Endothelial cell of umbilical vein (primary cell): Measurements from ENCODE around the gene C1orf94. TPM values are rescaled to one million over a fixed set of nuclear protein-coding genes. Genes with fewer than 3 reads are reported as not detected.

Experiments
- Bru-seq: library from RNA; stranded (reverse); fragments of 400-500 nt; gene quantifications from one replicate; lab custom pipeline; 2021; lab: Mats Ljungman, UMichigan
- BruChase-seq, 2 experiments: library from RNA; stranded (reverse); fragments of 400-500 nt; gene quantifications; one replicate each; lab custom pipeline; 2021; lab: Mats Ljungman, UMichigan
- BruUV-seq: library from RNA; stranded (reverse); fragments of 400-500 nt; replicated peaks from 2 replicates; lab custom pipeline; 2021; lab: Mats Ljungman, UMichigan
- CTCF ChIA-PET: fragments of 300-600, 350-600 bp; sonication (Branson Sonifier 250); formaldehyde crosslinking; loops from one replicate; lab custom pipeline; 2021; ENCODE audit warnings: antibody characterized with exemption, inconsistent platforms; lab: Charles Lee
- POLR2A ChIA-PET: fragments of 300-600, 350-600 bp; sonication (Branson Sonifier 250); formaldehyde crosslinking; loops from one replicate; lab custom pipeline; 2021; ENCODE audit warnings: antibody characterized with exemption, inconsistent platforms; lab: Charles Lee
- DNase-seq: peaks from one replicate; pipeline ENCODE4 v3.0.0-alpha.2; 2011; ENCODE audit warnings: low read depth, low spot score
- FAIRE-seq: peaks from 2 replicates; lab custom pipeline; 2011; peaks lifted over from hg19 to GRCh38; lab: Jason Lieb, UNC
- H2AFZ ChIP-seq: 2 replicates; pipeline ENCODE4 v1.6.0; 2012; ENCODE audit warnings: low read depth, low read length, control low read depth, inconsistent platforms
- H3K27ac ChIP-seq: 2 replicates; pipeline ENCODE4 v1.5.1; 2011; ENCODE audit warnings: low read depth, mild to moderate bottlenecking, control low read depth, low read length, moderate library complexity; ENCODE audit not compliant: insufficient read depth
- H3K27me3 ChIP-seq, 2 experiments: 2 replicates each; pipeline versions ENCODE4 v1.6.0 to v1.6.1; 2011; ENCODE audit warnings: low read length in 2 of 2, mixed read lengths in 1 of 2; ENCODE audit not compliant: control insufficient read depth in 2 of 2, insufficient read depth in 2 of 2
- H3K36me3 ChIP-seq, 2 experiments: 2 replicates in 1 of 2; 3 replicates in 1 of 2; pipeline ENCODE4 v1.5.1; 2011; ENCODE audit warnings: low read length in 2 of 2, mild to moderate bottlenecking in 1 of 2, moderate library complexity in 1 of 2; ENCODE audit not compliant: control insufficient read depth in 2 of 2, insufficient read depth in 2 of 2; ENCODE audit errors: extremely low read depth in 1 of 2
- H3K4me1 ChIP-seq: 3 replicates; pipeline ENCODE4 v1.5.1; 2011; ENCODE audit warnings: mild to moderate bottlenecking, low read length; ENCODE audit not compliant: control insufficient read depth, insufficient read depth; ENCODE audit errors: extremely low read depth
- H3K4me2 ChIP-seq: 2 replicates; pipeline ENCODE4 v1.6.1; 2011; ENCODE audit warnings: low read length, control low read depth, mixed read lengths; ENCODE audit not compliant: insufficient read depth
- H3K4me3 ChIP-seq, 3 experiments: fragments of 200-600 bp in 1 of 3; sonication (generic), shearing (Covaris generic) in 1 of 3; replicated peaks in 1 of 3; 2 replicates each; pipeline ENCODE4 v1.5.1; 2011 to 2016; ENCODE audit warnings: control low read depth in 3 of 3, low read length in 3 of 3, mild to moderate bottlenecking in 2 of 3, inconsistent platforms in 1 of 3, low read depth in 1 of 3, moderate library complexity in 1 of 3; ENCODE audit not compliant: insufficient read depth in 1 of 3
- H3K79me2 ChIP-seq: 2 replicates; pipeline ENCODE4 v1.6.0; 2012; ENCODE audit warnings: low read length, inconsistent platforms; ENCODE audit not compliant: control insufficient read depth, insufficient read depth
- H3K9ac ChIP-seq: replicated peaks from 2 replicates; pipeline ENCODE3; 2011; ENCODE audit warnings: low read length, control low read depth; ENCODE audit not compliant: insufficient read depth; ENCODE audit errors: extremely low read depth
- H3K9me1 ChIP-seq: replicated peaks from 3 replicates; pipeline ENCODE4 v1.6.0; 2011; ENCODE audit warnings: mild to moderate bottlenecking, low read length; ENCODE audit not compliant: control insufficient read depth, insufficient read depth; ENCODE audit errors: extremely low read depth
- H3K9me3 ChIP-seq: replicated peaks from 2 replicates; pipeline ENCODE4 v1.5.1; 2012; ENCODE audit warnings: low read length, inconsistent platforms; ENCODE audit not compliant: control insufficient read depth, insufficient read depth
- H4K20me1 ChIP-seq: replicated peaks from 2 replicates; pipeline ENCODE3; 2011; ENCODE audit warnings: mild to moderate bottlenecking, low read length; ENCODE audit not compliant: control insufficient read depth, insufficient read depth; ENCODE audit errors: extremely low read depth
- FOS ChIP-seq: IDR thresholded peaks from 2 replicates; pipeline ENCODE4 v1.6.1; 2011; ENCODE audit warnings: mild to moderate bottlenecking, low read length, moderate library complexity, borderline replicate concordance; ENCODE audit not compliant: insufficient read depth
- GATA2 ChIP-seq: IDR thresholded peaks from 2 replicates; pipeline ENCODE4 v1.7.0; 2011; ENCODE audit warnings: low read depth, mild to moderate bottlenecking, moderate library complexity, mixed read lengths, low read length; ENCODE audit not compliant: insufficient read length, insufficient read depth
- MYC ChIP-seq: IDR thresholded peaks from one replicate; pipeline ENCODE4 v1.6.1; 2011; ENCODE audit warnings: mild to moderate bottlenecking, low read depth, low read length
- POLR2AphosphoS5 ChIP-seq: IDR thresholded peaks from 2 replicates; pipeline ENCODE4 v1.6.1; 2012; ENCODE audit warnings: low read depth, mild to moderate bottlenecking, control low read depth, low read length, moderate library complexity; ENCODE audit not compliant: insufficient read depth
- dilution Hi-C: fragments of 300-500 bp; cut with MboI; formaldehyde crosslinking; loops from one replicate; pipeline ENCODE4 v1.15.0; 2019; ENCODE audit warnings: low sequenced_read_pairs; ENCODE audit not compliant: extremely low pct_ligation_motif_present
- intact Hi-C: fragments of 100-400 bp; cut with micrococcal nuclease; formaldehyde crosslinking; loops from one replicate; pipeline ENCODE4 v1.10.0; 2022
- long read RNA-seq: library from polyadenylated mRNA; stranded (forward); transcript quantifications from one replicate; pipeline ENCODE4 v2.0.0, GENCODE V29; 2021
- polyA minus RNA-seq, 3 experiments: library from RNA; depleted of rRNA, polyadenylated mRNA; stranded (reverse); fragments of >200 nt; gene quantifications; 1 replicate in 1 of 3; 2 replicates in 2 of 3; pipeline ENCODE4 v1.2.3, GENCODE V29; 2011
- polyA plus RNA-seq, 4 experiments: library from polyadenylated mRNA; depleted of rRNA in 3 of 4; stranded (reverse) in 3 of 4; unstranded in 1 of 4; fragments of >200 nt; gene quantifications; 2 replicates each; pipeline versions ENCODE4 v1.2.1 to v1.2.3, GENCODE V29; 2011 to 2012; ENCODE audit warnings: missing spikeins in 1 of 4
- total RNA-seq: library from RNA; stranded (reverse); gene quantifications from 2 replicates; pipeline ENCODE4 v1.2.3, GENCODE V29; 2021

Gene C1orf94, protein sequence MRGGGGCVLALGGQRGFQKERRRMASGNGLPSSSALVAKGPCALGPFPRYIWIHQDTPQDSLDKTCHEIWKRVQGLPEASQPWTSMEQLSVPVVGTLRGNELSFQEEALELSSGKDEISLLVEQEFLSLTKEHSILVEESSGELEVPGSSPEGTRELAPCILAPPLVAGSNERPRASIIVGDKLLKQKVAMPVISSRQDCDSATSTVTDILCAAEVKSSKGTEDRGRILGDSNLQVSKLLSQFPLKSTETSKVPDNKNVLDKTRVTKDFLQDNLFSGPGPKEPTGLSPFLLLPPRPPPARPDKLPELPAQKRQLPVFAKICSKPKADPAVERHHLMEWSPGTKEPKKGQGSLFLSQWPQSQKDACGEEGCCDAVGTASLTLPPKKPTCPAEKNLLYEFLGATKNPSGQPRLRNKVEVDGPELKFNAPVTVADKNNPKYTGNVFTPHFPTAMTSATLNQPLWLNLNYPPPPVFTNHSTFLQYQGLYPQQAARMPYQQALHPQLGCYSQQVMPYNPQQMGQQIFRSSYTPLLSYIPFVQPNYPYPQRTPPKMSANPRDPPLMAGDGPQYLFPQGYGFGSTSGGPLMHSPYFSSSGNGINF
- total RNA-seq, result not detected in 2 replicates
- not detected in 2 replicates for polyA plus RNA-seq
- not detected in 2 replicates for polyA plus RNA-seq (2011; cell fraction: cytosol; rRNA removed)
- not detected in 2 replicates for polyA plus RNA-seq (2011; cell fraction: nucleus; rRNA removed)
- not detected in 2 replicates for polyA plus RNA-seq (2012)
- polyA minus RNA-seq, result not detected in 2 replicates
- not detected for polyA minus RNA-seq (2011; cell fraction: cytosol; rRNA and poly(A)+ RNA removed)
- polyA minus RNA-seq (2011; cell fraction: nucleus; rRNA and poly(A)+ RNA removed), result not detected in 2 replicates
- Bru-seq, nascent RNA, result not detected
- BruChase-seq, experiment 1, labeled RNA remaining after a 6-hour chase, result not detected
- not detected for BruChase-seq, experiment 2, labeled RNA remaining after a 2-hour chase
- long read RNA-seq, result 0 reads

DNA sequence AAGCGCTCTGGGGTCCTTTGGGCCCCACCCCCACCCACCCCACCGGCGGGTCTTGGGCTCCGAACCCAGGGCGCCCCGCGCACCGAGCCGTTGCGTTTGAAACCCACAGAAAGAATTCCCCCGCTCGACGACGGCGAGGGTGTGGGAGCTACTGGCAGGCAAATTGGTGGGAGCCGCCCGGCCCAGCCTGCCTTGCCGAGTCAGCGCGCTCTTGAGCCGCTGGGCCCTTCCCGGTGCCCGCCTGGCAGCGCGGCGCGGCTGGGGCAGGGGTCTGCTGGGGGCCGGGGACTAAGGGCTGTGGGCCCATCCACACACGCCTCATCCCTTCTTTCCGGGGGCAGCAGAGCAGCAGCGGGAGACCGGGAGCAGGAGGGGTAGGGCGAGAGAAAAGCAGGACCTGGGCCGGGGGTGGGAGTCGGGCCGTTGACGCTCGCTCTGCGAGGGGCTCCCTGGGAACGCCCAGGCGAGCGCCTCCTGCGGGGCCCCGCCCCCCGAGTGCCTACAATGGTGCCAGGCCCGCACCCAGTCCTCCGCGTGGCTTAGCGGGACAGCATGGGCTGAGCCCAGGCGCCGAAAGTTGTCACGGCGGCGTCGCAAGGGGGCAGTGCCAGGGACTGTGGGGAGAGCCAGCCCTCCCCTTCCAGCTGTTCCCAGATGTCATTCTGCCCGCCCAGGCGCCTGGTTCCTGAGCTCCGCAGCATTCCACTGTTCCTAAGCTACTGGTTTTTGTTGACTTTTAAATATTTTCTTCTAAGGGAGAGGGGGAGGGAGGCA lies at the start of gene C1orf94:
Gene C1orf94 (plus strand): TSS at position 78 of the 774 bp plus-strand sequence. CDS start 883 bp downstream, outside the sequence.
- ChIA-PET CTCF (no interaction called here), POLR2A (no interaction called here)
- Histone ChIP-seq H3K79me2 (no peaks in the 10 kb centered on the region), H3K27me3 (no peaks in the 10 kb centered on the region), H2AFZ (no peak within 1 kb of the TSS), H3K36me3 (no peaks in the 10 kb centered on the region), H3K9me1 (no peaks in the 10 kb centered on the region), H3K9ac (no peak within 1 kb of the TSS), H4K20me1 (no peaks in the 10 kb centered on the region), H3K4me2 (no peak within 1 kb of the TSS), H3K4me3 (no peak within 1 kb of the TSS), H3K27ac (no peak within 1 kb of the TSS), H3K4me1 (no peaks in the 10 kb centered on the region), H3K9me3 (no peaks in the 10 kb centered on the region)
- BruUV-seq, result no TSS peak
- FAIRE-seq (no peak), DNase-seq (no peak)
- no peak for TF ChIP-seq MYC
- TF ChIP-seq GATA2, result no peak
- TF ChIP-seq FOS, result no peak
- no peak for TF ChIP-seq POLR2AphosphoS5
- intact Hi-C loops, result no loop called here
- dilution Hi-C loops, result no loop called here
